GM23248 (cell line): ENCODE measurements around the gene OTOP3.

ENCODE experiments used
- EZH2 ChIP-seq: fragments of 200-600 bp; sonication (generic); IDR thresholded peaks from 2 replicates; pipeline ENCODE4 v1.6.1; 2018; ENCODE audit warnings: antibody characterized with exemption, mild to moderate bottlenecking; ENCODE audit not compliant: insufficient read depth, poor library complexity, severe bottlenecking
- EZH2phosphoT487 ChIP-seq: fragments of 200-600 bp; sonication (generic); IDR thresholded peaks from 2 replicates; pipeline ENCODE4 v1.6.1; 2018; ENCODE audit warnings: antibody characterized with exemption, moderate library complexity, mild to moderate bottlenecking, low read depth; ENCODE audit not compliant: insufficient read depth

DNA sequence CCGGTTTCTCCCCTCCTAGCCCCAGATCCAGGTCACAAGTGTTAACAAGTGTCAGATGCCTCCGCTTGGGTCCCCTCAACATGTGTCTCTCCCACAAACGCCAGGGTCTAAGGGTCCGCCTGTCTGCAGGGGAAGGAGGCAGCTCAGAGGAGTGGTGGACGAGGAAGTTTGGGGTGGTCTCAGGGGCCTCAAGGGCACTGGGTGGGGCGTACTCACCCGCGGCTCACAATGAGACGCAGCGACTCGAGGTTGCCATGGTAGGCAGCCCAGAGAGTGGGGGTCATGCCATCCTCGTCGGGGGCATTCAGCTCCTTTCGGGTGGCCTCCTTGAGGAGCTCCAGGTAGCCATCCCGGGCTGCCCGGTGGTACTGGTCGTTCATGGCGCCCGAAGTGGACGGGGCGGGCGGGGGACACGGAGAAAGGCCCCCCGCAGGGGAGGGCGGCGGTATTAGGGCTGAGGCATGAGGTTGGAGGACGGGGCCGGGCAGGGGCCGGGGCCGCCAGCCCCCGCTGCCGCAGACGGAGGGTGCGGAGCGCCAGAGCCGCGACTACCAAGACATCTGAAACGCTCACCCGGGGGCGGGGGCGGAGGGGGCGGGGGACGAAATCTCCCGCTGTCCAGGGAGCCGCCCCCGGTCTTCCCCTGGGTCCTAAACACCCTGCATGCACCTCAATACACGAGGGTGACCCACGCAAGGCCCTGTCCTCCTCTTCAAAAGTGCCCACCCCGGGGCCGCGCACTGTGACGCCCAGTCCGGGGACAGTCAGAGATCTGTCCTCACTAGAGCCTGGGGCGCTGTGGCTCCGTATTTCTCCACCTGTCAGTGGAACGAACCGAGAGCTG, 12.8 kb upstream of the OTOP3 start, which contains the start of gene USH1G:
- TF ChIP-seq EZH2 (peak; percentile 85), EZH2phosphoT487 (no peak)
